ENCODE data around the gene EEF1AKMT1.

- TF ChIP-seq CTCF (IDR thresholded peaks at IDR 0.05) (no peak), EP300 (IDR thresholded peaks at IDR 0.05) (no peak)
Observed at GRCh38 chr13:20749377-20749776, 24.4 kb downstream of the EEF1AKMT1 start.
